HepG2 (cell line): ENCODE data around the gene ABCD1.

Experiments
- CTCF ChIP-seq: sonication (generic); formaldehyde crosslinking; IDR thresholded peaks from 2 replicates; pipeline ENCODE4 v1.5.0; 2020; ENCODE audit warnings: mild to moderate bottlenecking, missing genetic modification reagents, moderate library complexity
- HNRNPH1 ChIP-seq: fragments of 200-400 bp; formaldehyde crosslinking; optimal IDR thresholded peaks from 2 replicates; pipeline ENCODE3; 2017; ENCODE audit warnings: mild to moderate bottlenecking, low read depth, low read length
- HOXA7 ChIP-seq: sonication (generic); formaldehyde crosslinking; IDR thresholded peaks from 2 replicates; pipeline ENCODE4 v1.8.1; 2022; ENCODE audit warnings: mild to moderate bottlenecking, missing genetic modification reagents, moderate library complexity
- IRF1 ChIP-seq: sonication (generic); formaldehyde crosslinking; IDR thresholded peaks from 2 replicates; pipeline ENCODE4 v1.4.0; 2020; ENCODE audit warnings: low read depth, mild to moderate bottlenecking, missing genetic modification reagents
- NFYB ChIP-seq: sonication (generic); formaldehyde crosslinking; IDR thresholded peaks from 2 replicates; pipeline ENCODE4 v1.4.0; 2020; ENCODE audit warnings: missing genetic modification reagents
- NR2F6 ChIP-seq, 2 experiments: IDR thresholded peaks; 2 replicates each; pipeline ENCODE4 v1.6.1; 2016; ENCODE audit warnings: antibody characterized with exemption in 1 of 2, mild to moderate bottlenecking in 1 of 2
- POLR2A ChIP-seq, 2 experiments: IDR thresholded peaks; 2 replicates each; pipeline ENCODE4 v1.6.1; 2011; ENCODE audit warnings: low read depth in 2 of 2, low read length in 2 of 2, mild to moderate bottlenecking in 1 of 2, moderate library complexity in 1 of 2; ENCODE audit not compliant: insufficient read depth in 1 of 2
- REST ChIP-seq, 2 experiments: IDR thresholded peaks; 2 replicates each; pipeline ENCODE4 v1.6.1; 2011 to 2012; ENCODE audit warnings: low read length in 2 of 2, borderline replicate concordance in 1 of 2, low read depth in 1 of 2, mild to moderate bottlenecking in 1 of 2, moderate library complexity in 1 of 2
- SSRP1 ChIP-seq: IDR thresholded peaks from 2 replicates; pipeline ENCODE4 v1.6.1; 2016; ENCODE audit warnings: control low read depth
- SUZ12 ChIP-seq: fragments of 150-350 bp; IDR thresholded peaks from 2 replicates; pipeline ENCODE4 v1.6.1; 2014; ENCODE audit warnings: low read depth, low read length
- YY1 ChIP-seq: IDR thresholded peaks from 2 replicates; pipeline ENCODE4 v1.6.1; 2011; ENCODE audit warnings: low read length, low read depth, moderate library complexity, mild to moderate bottlenecking; ENCODE audit not compliant: insufficient read depth, insufficient replicate concordance
- ZBTB44 ChIP-seq: sonication (generic); formaldehyde crosslinking; IDR thresholded peaks from 2 replicates; pipeline ENCODE4 v1.4.0; 2020; ENCODE audit warnings: missing genetic modification reagents
- ZBTB7A ChIP-seq: sonication (generic); formaldehyde crosslinking; IDR thresholded peaks from 2 replicates; pipeline ENCODE4 v1.8.0; 2022; ENCODE audit warnings: mild to moderate bottlenecking, missing genetic modification reagents
- ZNF775 ChIP-seq: sonication (generic); formaldehyde crosslinking; IDR thresholded peaks from 2 replicates; pipeline ENCODE4 v1.4.0; 2020; ENCODE audit warnings: missing genetic modification reagents, mild to moderate bottlenecking, moderate library complexity, borderline replicate concordance

- TF ChIP-seq YY1, result no peak
- TF ChIP-seq CTCF (CRISPR knock-in tag), result no peak
- TF ChIP-seq ZBTB44 (CRISPR knock-in tag), result no peak
- no peak for TF ChIP-seq HNRNPH1
- TF ChIP-seq REST (IDR thresholded peaks at IDR 0.05; ENCODE audit: borderline replicate concordance in 1 of 2, low read depth in 1 of 2, low read length in 2 of 2), result no peak
- no peak for TF ChIP-seq IRF1
- no peak for TF ChIP-seq POLR2A (IDR thresholded peaks at IDR 0.05; ENCODE audit: insufficient read depth in 1 of 2, low read depth in 2 of 2, low read length in 2 of 2)
- TF ChIP-seq NR2F6 (IDR thresholded peaks at IDR 0.05), result no peak
- no peak for TF ChIP-seq NR2F6 (CRISPR knock-in tag; IDR thresholded peaks at IDR 0.05)
- no peak for TF ChIP-seq ZBTB7A (CRISPR knock-in tag)
- TF ChIP-seq ZNF775, result no peak
- no peak for TF ChIP-seq NFYB (CRISPR knock-in tag)
- TF ChIP-seq HOXA7 (CRISPR knock-in tag), result no peak
- no peak for TF ChIP-seq SUZ12
- TF ChIP-seq SSRP1 (CRISPR knock-in tag), result no peak
Observed at GRCh38 chrX:153772316-153773217, 47.9 kb downstream of the ABCD1 start.
